HG03039 (cell line): ENCODE data around the gene COL4A1.

Experiments used
- ATAC-seq: cut with Tn5 transposase; IDR thresholded peaks from one replicate; pipeline ENCODE4 v1.9.1; 2021; ENCODE audit warnings: mild to moderate bottlenecking, moderate library complexity; ENCODE audit not compliant: unreplicated experiment

COL4A1 gene

GRCh38 chr13:110103026-110103425 lies 203.9 kb downstream of the COL4A1 start:
- ATAC-seq, result no peak

GRCh38 chr13:110102053-110102452 lies 204.9 kb downstream of the COL4A1 start:
- no peak for ATAC-seq

GRCh38 chr13:110099922-110100321 lies 207.0 kb downstream of the COL4A1 start:
- ATAC-seq, result no peak
